HepG2 (cell line): ENCODE results near the gene CBFA2T2. TPM values are rescaled to one million over a fixed set of nuclear protein-coding genes. Genes with fewer than 3 reads are reported as not detected.

Experiments used
- ATAC-seq: fragments of 200-7000 bp; cut with Tn5 transposase; 3 replicates; pipeline ENCODE4 v1.9.1; 2020; ENCODE audit warnings: mild to moderate bottlenecking, moderate library complexity
- BruUV-seq: library from RNA; stranded (reverse); fragments of 400-500 nt; replicated peaks from 2 replicates; lab custom pipeline; 2021; lab: Mats Ljungman, UMichigan
- CTCF ChIA-PET: fragments of 300-600 bp; formaldehyde crosslinking; extraction: SDS; loops from one replicate; lab custom pipeline; 2021; ENCODE audit warnings: low total read pairs, inconsistent platforms, low intra/inter-chr PET ratio; lab: Yijun Ruan, JAX
- POLR2A ChIA-PET: fragments of 350-600 bp; sonication (Branson Sonifier 250); formaldehyde crosslinking; loops from one replicate; lab custom pipeline; 2020; ENCODE audit warnings: antibody characterized with exemption, inconsistent platforms; lab: Yijun Ruan, JAX
- DNase-seq: peaks from one replicate; pipeline ENCODE4 v3.0.0-alpha.2; 2015; ENCODE audit warnings: low spot score
- FAIRE-seq: peaks from 3 replicates; lab custom pipeline; 2011; peaks lifted over from hg19 to GRCh38; lab: Jason Lieb, UNC
- H2AFZ ChIP-seq: one replicate; pipeline ENCODE4 v1.6.1; 2011; ENCODE audit warnings: low read length, inconsistent platforms
- H3K27ac ChIP-seq: fragments of 300-600 bp; 3 replicates; pipeline ENCODE4 v1.8.0; 2011; ENCODE audit warnings: mixed run types, mild to moderate bottlenecking, mixed read lengths, low read length, inconsistent platforms; ENCODE audit not compliant: insufficient read depth; ENCODE audit errors: extremely low read length
- H3K27me3 ChIP-seq, 2 experiments: fragments of 200-600 bp in 1 of 2; 2 replicates in 1 of 2; 3 replicates in 1 of 2; pipeline versions ENCODE4 v1.6.0 to v1.8.0; 2011; ENCODE audit warnings: low read length in 2 of 2, mild to moderate bottlenecking in 2 of 2, moderate library complexity in 2 of 2, inconsistent platforms in 1 of 2; ENCODE audit not compliant: insufficient read depth in 2 of 2, control insufficient read depth in 1 of 2
- H3K36me3 ChIP-seq, 2 experiments: fragments of 200-600 bp in 1 of 2; replicated peaks in 1 of 2; 2 replicates in 1 of 2; 3 replicates in 1 of 2; pipeline versions ENCODE4 v1.5.1 to v1.8.0; 2011; ENCODE audit warnings: low read length in 2 of 2, inconsistent platforms in 1 of 2; ENCODE audit not compliant: insufficient read depth in 2 of 2, control insufficient read depth in 1 of 2
- H3K4me1 ChIP-seq: 2 replicates; pipeline ENCODE4 v1.5.1; 2012; ENCODE audit warnings: low read length, inconsistent platforms; ENCODE audit not compliant: insufficient read depth
- H3K4me2 ChIP-seq: 2 replicates; pipeline ENCODE4 v1.6.0; 2011; ENCODE audit warnings: low read depth, low read length, inconsistent platforms
- H3K4me3 ChIP-seq, 3 experiments: fragments of 200-600 bp in 1 of 3; sonication (generic), shearing (Covaris generic) in 1 of 3; replicated peaks in 1 of 3; 2 replicates each; pipeline ENCODE4 v1.5.1; 2011 to 2016; ENCODE audit warnings: low read length in 3 of 3, inconsistent platforms in 2 of 3, low read depth in 2 of 3, mild to moderate bottlenecking in 2 of 3, control low read depth in 1 of 3, mixed read lengths in 1 of 3; ENCODE audit not compliant: insufficient read depth in 1 of 3
- H3K79me2 ChIP-seq: one replicate; pipeline ENCODE4 v1.6.1; 2011; ENCODE audit warnings: low read length, inconsistent platforms; ENCODE audit not compliant: insufficient read depth
- H3K9ac ChIP-seq: 2 replicates; pipeline ENCODE4 v1.6.0; 2011; ENCODE audit warnings: mild to moderate bottlenecking, low read depth, low read length, inconsistent platforms; ENCODE audit not compliant: insufficient read depth
- H3K9me3 ChIP-seq: 2 replicates; pipeline ENCODE4 v1.5.1; 2012; ENCODE audit warnings: mild to moderate bottlenecking, low read length
- H4K20me1 ChIP-seq: 2 replicates; pipeline ENCODE4 v1.6.0; 2011; ENCODE audit warnings: inconsistent platforms, mild to moderate bottlenecking, low read length, moderate library complexity; ENCODE audit not compliant: insufficient read depth
- BHLHE40 ChIP-seq: IDR thresholded peaks from 2 replicates; pipeline ENCODE4 v1.6.1; 2011; ENCODE audit warnings: low read length, improper control_type of control experiment
- FOXJ3 ChIP-seq: sonication (generic); formaldehyde crosslinking; IDR thresholded peaks from 2 replicates; pipeline ENCODE4 v1.4.0; 2020; ENCODE audit warnings: missing genetic modification reagents, mild to moderate bottlenecking, borderline replicate concordance
- GTF2F1 ChIP-seq: fragments of 150-350 bp; IDR thresholded peaks from 2 replicates; pipeline ENCODE4 v1.6.1; 2014; ENCODE audit warnings: low read length
- MAF1 ChIP-seq: sonication (generic); formaldehyde crosslinking; IDR thresholded peaks from 2 replicates; pipeline ENCODE4 v1.5.0; 2020; ENCODE audit warnings: missing genetic modification reagents, borderline replicate concordance
- PCBP1 ChIP-seq: fragments of 200-400 bp; formaldehyde crosslinking; IDR thresholded peaks from 2 replicates; pipeline ENCODE4 v1.6.1; 2017; ENCODE audit warnings: mild to moderate bottlenecking, low read depth, low read length, borderline replicate concordance
- PRMT3 ChIP-seq: sonication (generic); formaldehyde crosslinking; IDR thresholded peaks from 2 replicates; pipeline ENCODE4 v1.8.1; 2022; ENCODE audit warnings: low read depth, mild to moderate bottlenecking, moderate library complexity, missing genetic modification reagents, borderline replicate concordance
- ZBTB2 ChIP-seq: sonication (generic); formaldehyde crosslinking; IDR thresholded peaks from 2 replicates; pipeline ENCODE4 v1.8.0; 2022; ENCODE audit warnings: low read depth, missing genetic modification reagents
- ZBTB4 ChIP-seq: sonication (generic); formaldehyde crosslinking; IDR thresholded peaks from 2 replicates; pipeline ENCODE4 v1.4.0; 2020; ENCODE audit warnings: missing genetic modification reagents, mild to moderate bottlenecking, borderline replicate concordance
- ZFP90 ChIP-seq: sonication (generic); formaldehyde crosslinking; IDR thresholded peaks from 2 replicates; pipeline ENCODE4 v1.8.0; 2022; ENCODE audit warnings: missing genetic modification reagents, mild to moderate bottlenecking, inconsistent platforms, borderline replicate concordance
- ZFX ChIP-seq: sonication (generic); formaldehyde crosslinking; IDR thresholded peaks from 2 replicates; pipeline ENCODE4 v1.4.0; 2020; ENCODE audit warnings: mild to moderate bottlenecking, low read depth, missing genetic modification reagents, moderate library complexity
- ZGPAT ChIP-seq: IDR thresholded peaks from 2 replicates; pipeline ENCODE4 v1.6.1; 2016; ENCODE audit warnings: mild to moderate bottlenecking
- ZNF513 ChIP-seq: sonication (generic); formaldehyde crosslinking; conservative IDR thresholded peaks from 2 replicates; pipeline ENCODE4 v1.5.0; 2020; ENCODE audit warnings: missing genetic modification reagents
- ZNF567 ChIP-seq: sonication (generic); formaldehyde crosslinking; IDR thresholded peaks from 2 replicates; pipeline ENCODE4 v1.8.1; 2023; ENCODE audit warnings: mild to moderate bottlenecking, missing genetic modification reagents, borderline replicate concordance
- ZNF572 ChIP-seq: sonication (generic); formaldehyde crosslinking; IDR thresholded peaks from 2 replicates; pipeline ENCODE4 v1.5.1; 2020; ENCODE audit warnings: mild to moderate bottlenecking, missing genetic modification reagents
- WGBS: methylation state at CpG from one replicate; pipeline ENCODE4 v1.1.6; 2017; ENCODE audit warnings: low lambda C conversion rate; 5-methylcytosine and 5-hydroxymethylcytosine counted together
- in situ Hi-C: cut with HindIII; loops from 2 replicates; pipeline ENCODE4 v1.10.0; 2017; ENCODE audit warnings: low pct_unique_long_range_greater_than_20kb; ENCODE audit not compliant: extremely low pct_ligation_motif_present
- intact Hi-C: fragments of 100-400 bp; cut with micrococcal nuclease; formaldehyde crosslinking; loops from one replicate; pipeline ENCODE4 v1.10.0; 2022; ENCODE audit not compliant: unreplicated experiment
- polyA plus RNA-seq, 8 experiments: library from polyadenylated mRNA; depleted of rRNA in 3 of 8; stranded (reverse) in 7 of 8; unstranded in 1 of 8; fragments of >200 nt; fragmentation: Illumina TruSeq in 4 of 8; extraction: Trizol in 4 of 8; gene quantifications; 2 replicates each; pipeline versions ENCODE4 v1.2.1 to v1.2.3, GENCODE V29; 2011 to 2016; ENCODE audit warnings: low read depth in 4 of 8, missing spikeins in 1 of 8, mixed read lengths in 1 of 8; ENCODE audit not compliant: insufficient read depth in 1 of 8
- total RNA-seq, 5 experiments: library from RNA; depleted of rRNA; stranded (reverse); fragments of >200 nt; fragmentation: Illumina TruSeq; extraction: Trizol; gene quantifications; 2 replicates each; pipeline ENCODE4 v1.2.3, GENCODE V29; 2016; ENCODE audit warnings: low read depth in 1 of 5

Gene CBFA2T2
- total and polyA plus RNA-seq, 2 of the 13 experiments (the other 11 are each of a cell fraction or from before 2014, with no cell fraction given) = 6.3 to 21.2 TPM

GRCh38 chr20:33653900-33654596, 164.2 kb downstream of the CBFA2T2 start:
- Histone ChIP-seq H3K9me3 (no peaks in the 10 kb centered on the region), H3K79me2 (no peaks in the 10 kb centered on the region), H3K4me3 (no peak overlapping the region), H3K4me1 (peaks cover 37% of the 10 kb centered on the region), H3K4me2 (no peak overlapping the region), H3K27ac (no peak overlapping the region), H3K27me3 (no peaks in the 10 kb centered on the region), H4K20me1 (no peaks in the 10 kb centered on the region), H2AFZ (no peak overlapping the region), H3K9ac (no peak overlapping the region), H3K36me3 (peaks cover 19 to 26% of the 10 kb centered on the region in 2 experiments; a peak in 4 of 5 replicates)
- CTCF ChIA-PET = interaction anchor here (0.6 to 4.7 kb wide), 5 partner anchors 33 to 259 kb away, joined by 3 to 53 read pairs (median 4); partner anchors contain the start of gene ZNF341
- no peak for ATAC-seq
- BruUV-seq = TSS peak; percentile 8
- intact Hi-C loops (loop anchor here (2.0 to 5.0 kb wide), 2 partner anchors 137 to 197 kb away; no protein-coding TSS in a partner anchor), in situ Hi-C loops (loop anchor here (5.0 kb wide), 1 partner anchor 192 kb away; no protein-coding TSS in a partner anchor)
- POLR2A ChIA-PET = interaction anchor here (0.8 to 2.2 kb wide), 5 partner anchors 9 to 164 kb away, joined by 3 to 24 read pairs (median 5); partner anchors contain the start of genes CBFA2T2 and ZNF341
- DNase-seq = no peak
- 95% methylated on average over 11 of the region's 11 CpGs for WGBS
- FAIRE-seq = peak; percentile 21
- TF ChIP-seq ZFP90 (CRISPR knock-in tag) (0 out of 2 replicates have a peak, but pooled peaks have one; percentile 16), PCBP1 (no peak), ZNF567 (0 out of 2 replicates have a peak, but pooled peaks have one; percentile 38), ZFX (CRISPR knock-in tag) (no peak), MAF1 (peak; percentile 31; the same call in 1 of the 2 replicates), ZBTB4 (CRISPR knock-in tag) (0 out of 2 replicates have a peak, but pooled peaks have one; percentile 18), PRMT3 (CRISPR knock-in tag) (no peak), ZNF513 (0 out of 2 replicates have a peak, but pooled peaks have one; percentile 44), ZGPAT (CRISPR knock-in tag) (no peak), GTF2F1 (no peak), ZNF572 (CRISPR knock-in tag) (0 out of 2 replicates have a peak, but pooled peaks have one; percentile 17), ZBTB2 (CRISPR knock-in tag) (0 out of 2 replicates have a peak, but pooled peaks have one; percentile 22), BHLHE40 (no peak), FOXJ3 (CRISPR knock-in tag) (no peak)
